Ovary (tissue), 1 donor: ENCODE measurements around the gene CAMTA1.

Source experiments
- EP300 ChIP-seq: sonication (generic); formaldehyde crosslinking; IDR thresholded peaks from one replicate; pipeline ENCODE4 v1.6.1; 2017; ENCODE audit warnings: antibody characterized with exemption
- POLR2A ChIP-seq: fragments of 450-650 bp; IDR thresholded peaks from one replicate; pipeline ENCODE4 v1.6.1; 2017; ENCODE audit warnings: antibody characterized with exemption, mild to moderate bottlenecking, moderate library complexity

DNA sequence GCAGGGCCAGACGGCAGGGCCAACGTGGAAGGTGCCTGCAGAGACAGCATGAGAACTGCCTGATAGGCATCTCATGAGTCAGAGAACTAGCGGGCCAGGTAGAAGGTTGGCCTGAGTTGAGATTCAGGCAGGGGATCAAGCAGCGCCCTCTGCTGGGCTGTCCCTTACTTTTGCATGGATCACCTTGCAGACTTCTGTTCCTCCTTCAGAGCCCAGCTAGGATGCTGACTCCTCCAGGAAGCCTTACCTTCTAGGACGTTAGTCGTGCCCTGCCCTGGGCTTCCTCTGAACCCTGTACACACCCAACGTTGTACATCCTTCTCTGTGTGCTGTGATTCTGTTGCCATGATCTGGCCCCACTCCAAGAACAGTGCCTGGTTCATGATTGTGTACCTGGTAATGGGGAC lies 754.5 kb downstream of the CAMTA1 start:
- TF ChIP-seq POLR2A (no peak), EP300 (no peak)
